Effector memory CD4-positive, alpha-beta T cell (primary cell): ENCODE measurements around the gene ENTPD6.
"Not testable (repeated sequence)": the region's sequence is repeated elsewhere in the genome, so short reads cannot be mapped to it uniquely, and the experiment has no call there.

Source experiments
- DNase-seq, 3 donors: peaks; one replicate each; pipeline ENCODE4 v3.0.0-alpha.2; 2020
- H3K27ac ChIP-seq: 2 replicates; pipeline ENCODE4 v1.7.0; 2013; ENCODE audit warnings: mild to moderate bottlenecking, low read length, moderate library complexity; ENCODE audit not compliant: insufficient read depth, poor library complexity, severe bottlenecking
- H3K27me3 ChIP-seq: replicated peaks from 2 replicates; pipeline ENCODE4 v1.7.0; 2013; ENCODE audit warnings: mild to moderate bottlenecking, low read length; ENCODE audit not compliant: insufficient read depth, control insufficient read depth, poor library complexity, severe bottlenecking
- H3K36me3 ChIP-seq: 2 replicates; pipeline ENCODE4 v1.7.0; 2013; ENCODE audit warnings: mild to moderate bottlenecking, low read length, moderate library complexity; ENCODE audit not compliant: control insufficient read depth, insufficient read depth
- H3K4me1 ChIP-seq: 2 replicates; pipeline ENCODE4 v1.7.0; 2013; ENCODE audit warnings: low read length, mild to moderate bottlenecking; ENCODE audit not compliant: control insufficient read depth, insufficient read depth, poor library complexity, severe bottlenecking
- H3K4me3 ChIP-seq: 2 replicates; pipeline ENCODE4 v1.7.0; 2013; ENCODE audit warnings: low read length, low read depth, mild to moderate bottlenecking; ENCODE audit not compliant: insufficient read depth, poor library complexity, severe bottlenecking
- H3K9me3 ChIP-seq: 2 replicates; pipeline ENCODE4 v1.7.0; 2013; ENCODE audit warnings: mild to moderate bottlenecking, low read length, moderate library complexity; ENCODE audit not compliant: control insufficient read depth

ENTPD6 gene

GRCh38 chr20:25257756-25258475, 62.4 kb downstream of the ENTPD6 start:
- Histone ChIP-seq H3K27me3 (no peaks in the 10 kb centered on the region), H3K4me1 (no peaks in the 10 kb centered on the region), H3K9me3 (no peaks in the 10 kb centered on the region), H3K4me3 (no peak overlapping the region), H3K36me3 (peaks cover 5% of the 10 kb centered on the region), H3K27ac (no peak overlapping the region)
- DNase-seq: no peak

- no peaks in the 10 kb centered on the region for H3K27me3 ChIP-seq
- H3K4me1 ChIP-seq: no peaks in the 10 kb centered on the region
- H3K4me3 ChIP-seq: no peak overlapping the region
- peaks cover 5% of the 10 kb centered on the region for H3K36me3 ChIP-seq
- DNase-seq: no peak
- no peak overlapping the region for H3K27ac ChIP-seq
- no peaks in the 10 kb centered on the region for H3K9me3 ChIP-seq
Observed at GRCh38 chr20:25258476-25258805, 62.9 kb downstream of the ENTPD6 start.

- Histone ChIP-seq H3K36me3 (peaks cover 5% of the 10 kb centered on the region), H3K27ac (no peak overlapping the region), H3K9me3 (no peaks in the 10 kb centered on the region), H3K4me3 (no peak overlapping the region), H3K27me3 (no peaks in the 10 kb centered on the region), H3K4me1 (no peaks in the 10 kb centered on the region)
- no peak for DNase-seq
Observed at GRCh38 chr20:25258828-25259227, 63.3 kb downstream of the ENTPD6 start.

GRCh38 chr20:25259358-25259757, 63.8 kb downstream of the ENTPD6 start:
- peaks cover 5% of the 10 kb centered on the region for H3K36me3 ChIP-seq

GRCh38 chr20:25259788-25260254, 64.3 kb downstream of the ENTPD6 start:
- no peak overlapping the region for H3K4me3 ChIP-seq
- H3K4me1 ChIP-seq: no peaks in the 10 kb centered on the region
- no peaks in the 10 kb centered on the region for H3K27me3 ChIP-seq
- H3K36me3 ChIP-seq: peaks cover 5% of the 10 kb centered on the region
- DNase-seq: no peak
- H3K9me3 ChIP-seq: no peaks in the 10 kb centered on the region
- H3K27ac ChIP-seq: no peak overlapping the region

More at GRCh38 chr20:25259358-25259757, 63.8 kb downstream of the ENTPD6 start:
- H3K27ac ChIP-seq: no peak overlapping the region
- H3K4me1 ChIP-seq: no peaks in the 10 kb centered on the region
- DNase-seq: no peak
- H3K9me3 ChIP-seq: no peaks in the 10 kb centered on the region
- H3K27me3 ChIP-seq: no peaks in the 10 kb centered on the region
- H3K4me3 ChIP-seq: no peak overlapping the region

GRCh38 chr20:25260770-25261437, 65.4 kb downstream of the ENTPD6 start:
- DNase-seq, H3K4me3 ChIP-seq, H3K9me3 ChIP-seq, H3K4me1 ChIP-seq, H3K27ac ChIP-seq, H3K27me3 ChIP-seq, H3K36me3 ChIP-seq: not testable (repeated sequence)

- Histone ChIP-seq H3K27me3 (no peaks in the 10 kb centered on the region), H3K27ac (no peak overlapping the region), H3K9me3 (no peaks in the 10 kb centered on the region), H3K4me3 (no peak overlapping the region), H3K4me1 (no peaks in the 10 kb centered on the region), H3K36me3 (peaks cover 34% of the 10 kb centered on the region)
- DNase-seq: no peak
Observed at GRCh38 chr20:25269057-25269832, 73.7 kb downstream of the ENTPD6 start.

GRCh38 chr20:25269833-25270170, 74.3 kb downstream of the ENTPD6 start:
- Histone ChIP-seq H3K4me1 (no peaks in the 10 kb centered on the region), H3K9me3 (no peaks in the 10 kb centered on the region), H3K27me3 (no peaks in the 10 kb centered on the region), H3K4me3 (no peak overlapping the region), H3K27ac (no peak overlapping the region), H3K36me3 (peaks cover 38% of the 10 kb centered on the region)
- no peak for DNase-seq

- H3K36me3 ChIP-seq: peaks cover 40% of the 10 kb centered on the region
Observed at GRCh38 chr20:25270829-25271251, 75.3 kb downstream of the ENTPD6 start.

More at GRCh38 chr20:25270829-25271251, 75.3 kb downstream of the ENTPD6 start:
- Histone ChIP-seq H3K27me3 (no peaks in the 10 kb centered on the region), H3K27ac (no peak overlapping the region), H3K9me3 (no peaks in the 10 kb centered on the region), H3K4me1 (no peaks in the 10 kb centered on the region), H3K4me3 (no peak overlapping the region)
- DNase-seq: no peak
